Embryonic facial prominence (tissue), 1 donor: ENCODE data around the gene CD164L2.

Source experiments
- DNase-seq: peaks from one replicate; pipeline ENCODE4 v3.0.0-alpha.2; 2016; ENCODE audit errors: extremely low spot score

CD164L2 gene

DNA sequence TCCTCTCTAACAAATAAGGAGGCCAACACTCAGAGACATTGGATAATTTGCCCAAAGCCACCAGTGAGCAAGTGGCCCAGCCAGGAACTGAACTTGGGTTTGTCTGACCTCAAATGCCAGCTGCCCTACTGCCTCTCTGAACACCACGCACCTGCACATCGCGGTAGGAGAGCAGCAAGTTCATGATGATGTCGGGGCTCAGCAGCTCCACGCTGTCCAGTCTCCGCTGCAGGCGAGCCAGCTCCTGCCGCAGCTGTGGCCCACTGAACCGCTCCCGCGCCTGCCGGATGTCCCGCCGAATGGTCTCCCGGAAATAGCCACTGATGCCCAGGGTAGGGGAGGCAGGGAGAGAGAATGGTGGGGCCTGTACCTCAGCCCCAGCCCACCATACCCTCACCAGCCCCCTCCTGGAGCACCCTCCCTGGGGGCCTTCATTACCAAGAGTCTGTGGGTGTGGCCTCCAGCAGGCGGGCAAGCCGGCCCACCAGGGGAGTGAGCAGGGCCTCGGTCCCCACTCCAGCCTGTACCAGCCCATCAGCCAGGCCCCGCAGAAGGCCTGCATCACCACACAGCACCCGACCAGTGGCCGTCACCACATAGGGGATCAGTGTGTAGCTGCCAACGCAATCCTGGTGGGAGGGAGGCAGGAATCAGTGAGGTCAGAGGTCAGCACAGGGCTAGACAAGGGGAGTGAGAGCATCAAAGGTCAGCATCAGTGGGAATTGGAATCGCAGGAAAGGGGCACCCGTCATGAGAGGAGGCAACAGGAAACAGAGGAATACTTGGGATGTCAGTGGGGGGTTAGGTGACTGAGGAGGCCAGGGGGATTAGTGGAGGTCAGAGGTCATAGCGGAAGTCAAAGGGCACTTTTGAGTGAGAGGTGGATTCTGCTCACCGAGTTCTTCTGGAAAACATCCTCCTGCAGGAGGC lies 19.1 kb downstream of the CD164L2 start:
- no peak for DNase-seq

- no peak for DNase-seq
Measured at GRCh38 chr1:27361553-27361952, 21.6 kb downstream of the CD164L2 start.

DNA sequence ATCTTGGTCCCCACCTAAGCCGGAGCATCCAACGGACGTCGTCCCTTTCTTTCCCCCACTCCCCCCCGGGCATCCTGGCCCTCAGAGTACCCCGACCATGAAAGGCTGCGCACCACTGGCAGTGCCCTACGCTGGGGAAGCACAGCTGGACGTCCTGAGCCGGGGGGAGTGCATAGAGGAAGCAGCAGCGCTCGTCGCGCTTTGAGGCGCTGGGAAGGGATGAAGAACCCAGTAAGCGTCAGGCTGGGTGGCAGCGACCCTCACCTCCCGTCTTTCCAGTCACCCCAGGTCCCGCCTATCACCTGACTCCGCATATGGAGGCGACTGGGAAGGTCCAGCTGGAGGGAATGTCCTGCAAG lies 22.1 kb downstream of the CD164L2 start:
- no peak for DNase-seq

GRCh38 chr1:27360159-27361043 lies 22.7 kb downstream of the CD164L2 start:
- DNase-seq: no peak

DNA sequence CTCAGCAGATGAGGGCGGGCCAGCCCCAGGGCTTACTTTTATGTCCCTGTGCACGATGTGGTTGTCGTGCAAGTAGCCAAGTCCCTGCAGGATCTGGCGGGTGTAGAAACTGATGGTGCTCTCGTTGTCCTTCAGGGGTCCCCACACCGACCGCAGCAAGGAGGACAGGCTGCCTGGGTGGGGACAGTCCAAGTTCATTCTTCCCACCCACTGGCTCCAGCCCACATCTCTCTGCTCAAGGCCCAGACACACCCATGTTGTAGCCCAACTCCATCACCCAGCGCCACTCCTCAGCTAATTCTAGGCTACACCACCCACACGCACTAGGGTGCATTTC lies 23.3 kb downstream of the CD164L2 start:
- no peak for DNase-seq

GRCh38 chr1:27358928-27359313 lies 24.2 kb downstream of the CD164L2 start:
- no peak for DNase-seq

DNA sequence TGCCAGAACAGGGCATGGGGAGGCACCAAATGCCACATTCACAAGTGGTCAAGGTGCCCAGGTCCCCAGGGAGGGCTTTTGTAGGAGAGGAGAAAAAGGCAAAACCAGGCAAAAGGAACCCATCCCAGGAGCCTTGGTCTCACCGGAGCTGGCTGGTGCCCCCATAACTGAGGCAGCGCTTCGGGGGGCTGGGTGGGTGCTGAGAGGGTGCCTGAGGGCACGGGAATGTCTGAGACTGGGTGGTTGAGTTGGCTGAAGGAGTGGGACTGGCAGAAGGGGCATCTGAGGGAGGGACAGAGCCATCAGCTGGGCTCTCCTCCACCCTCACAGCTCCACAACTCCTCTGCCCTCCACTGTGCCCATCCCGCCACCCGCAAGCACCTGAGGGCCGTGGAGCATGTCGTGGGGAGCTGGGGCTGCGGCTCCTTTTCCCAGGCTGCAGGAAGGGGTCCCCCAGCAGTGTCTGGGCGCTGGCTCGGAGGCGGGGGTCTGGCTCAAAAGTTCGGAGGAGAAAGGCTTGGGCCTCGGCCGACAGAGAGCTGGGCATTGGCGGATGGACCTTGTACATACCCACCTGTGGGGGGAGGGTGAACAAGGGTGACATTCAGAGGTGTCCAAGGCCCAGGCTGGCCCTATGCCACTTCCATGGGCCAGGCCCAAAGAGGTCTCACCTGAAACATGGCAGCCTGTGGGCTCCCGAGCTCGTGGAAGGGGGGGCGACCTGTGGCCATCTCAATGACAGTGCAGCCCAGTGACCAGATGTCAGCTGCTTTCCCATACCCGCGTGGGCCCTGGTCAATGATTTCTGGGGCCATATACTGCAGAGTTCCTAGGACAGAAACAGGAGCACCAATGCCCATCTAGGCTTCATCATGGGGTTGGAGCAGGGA lies 24.9 kb downstream of the CD164L2 start:
- no peak for DNase-seq

- peak; percentile 60 for DNase-seq
Measured at GRCh38 chr1:27357281-27358037, 25.7 kb downstream of the CD164L2 start.

GRCh38 chr1:27356619-27357280 lies 26.4 kb downstream of the CD164L2 start:
- DNase-seq: no peak

DNA sequence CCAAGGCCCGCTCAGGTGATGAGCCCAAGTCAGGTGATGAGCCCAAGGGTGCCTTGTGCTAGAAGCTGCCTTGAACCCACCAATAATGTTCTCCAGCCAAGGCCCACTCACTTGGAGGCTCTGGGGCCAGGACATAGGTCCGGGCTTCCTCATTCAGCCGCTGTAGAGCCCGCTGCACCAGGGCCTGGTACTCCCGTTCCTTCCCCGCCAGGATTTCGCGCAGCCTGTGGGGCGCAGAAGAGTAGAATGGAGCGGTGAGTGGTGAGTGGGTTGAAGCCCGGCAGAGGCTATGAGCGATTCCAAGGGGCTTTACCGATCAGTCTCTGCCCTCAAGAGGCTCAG lies 26.9 kb downstream of the CD164L2 start:
- DNase-seq: no peak

DNA sequence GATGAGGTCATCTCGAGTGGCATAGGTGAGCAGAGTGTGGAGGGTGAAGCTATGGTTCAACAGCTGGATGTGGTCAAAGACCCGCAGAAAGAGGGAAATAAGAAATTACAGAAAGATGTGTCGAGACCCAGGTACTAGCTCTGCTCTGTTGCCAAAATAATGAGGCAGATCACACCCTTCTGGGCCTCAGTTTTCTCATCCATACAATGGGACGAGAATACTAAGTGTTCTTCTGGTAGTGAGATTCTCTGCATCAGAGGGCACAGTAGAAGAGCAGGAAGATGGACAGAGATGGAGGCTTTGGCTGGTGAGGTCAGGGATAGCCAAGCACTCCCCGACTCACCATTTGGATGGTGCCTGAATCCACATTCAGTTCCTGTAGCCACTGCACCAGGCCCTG lies 27.4 kb downstream of the CD164L2 start:
- DNase-seq: no peak

- no peak for DNase-seq
Measured at GRCh38 chr1:27353629-27354028, 29.5 kb downstream of the CD164L2 start.

- DNase-seq: no peak
Measured at GRCh38 chr1:27353166-27353565, 30.0 kb downstream of the CD164L2 start.

GRCh38 chr1:27351541-27352107 lies 31.5 kb downstream of the CD164L2 start:
- no peak for DNase-seq

DNA sequence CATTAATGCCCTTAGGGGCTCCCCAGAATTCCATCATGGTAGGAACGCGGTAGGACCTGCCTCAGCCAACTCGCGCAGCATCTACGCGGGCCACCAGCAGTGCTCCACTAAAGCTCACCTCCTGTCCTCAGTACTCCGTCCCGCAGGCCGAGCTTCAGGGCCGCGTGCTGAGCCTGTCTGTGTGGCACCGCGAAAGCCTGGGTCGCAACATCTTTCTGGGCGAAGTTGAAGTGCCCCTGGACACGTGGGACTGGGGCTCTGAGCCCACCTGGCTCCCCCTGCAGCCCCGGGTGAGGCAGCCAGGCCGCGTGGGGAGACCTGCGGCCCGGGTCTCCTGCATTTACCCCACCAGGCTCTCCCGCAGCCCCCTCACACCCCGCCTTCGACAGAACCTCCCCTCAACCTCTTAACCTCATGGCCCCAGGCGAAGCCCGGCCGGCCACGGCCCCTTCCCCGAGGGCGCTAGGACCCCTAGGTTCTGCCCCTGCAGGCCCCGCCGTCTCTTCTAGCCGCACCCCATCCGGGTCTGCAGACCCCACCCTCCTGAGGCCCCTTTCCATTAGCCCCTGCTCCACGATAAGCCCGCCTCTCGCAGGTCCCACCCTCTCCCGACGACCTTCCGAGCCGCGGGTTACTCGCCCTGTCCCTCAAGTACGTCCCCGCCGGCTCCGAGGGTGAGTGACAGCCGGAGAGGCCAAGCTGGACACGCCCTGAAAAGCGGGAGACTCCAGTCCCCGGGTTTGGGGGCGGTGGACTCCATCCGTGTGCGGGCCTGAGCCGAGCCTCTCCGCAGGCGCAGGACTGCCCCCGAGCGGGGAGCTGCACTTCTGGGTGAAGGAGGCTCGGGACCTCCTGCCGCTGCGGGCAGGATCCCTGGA lies 32.2 kb downstream of the CD164L2 start:
- no peak for DNase-seq

GRCh38 chr1:27349784-27350662 lies 33.1 kb downstream of the CD164L2 start:
- no peak for DNase-seq

- DNase-seq: no peak
Measured at GRCh38 chr1:27348861-27349783, 34.0 kb downstream of the CD164L2 start.
